Neural cell (in vitro differentiated cells): ENCODE measurements around the gene SUCLG1. TPM values are rescaled to one million over a fixed set of nuclear protein-coding genes. Genes with fewer than 3 reads are reported as not detected.

Experiments used
- H2AFZ ChIP-seq: fragments of 200-600, 300-800 bp; sonication (generic), shearing (Covaris generic); 2 replicates; pipeline ENCODE4 v1.6.0; 2014; ENCODE audit warnings: low read depth, mild to moderate bottlenecking, antibody characterized with exemption, low read length, moderate library complexity
- H3F3A ChIP-seq: fragments of 200-600 bp; shearing (Covaris generic); 2 replicates; pipeline ENCODE4 v1.6.1; 2016; ENCODE audit warnings: mild to moderate bottlenecking, moderate library complexity, mixed read lengths, antibody characterized with exemption, low read length; ENCODE audit not compliant: insufficient read depth, poor library complexity, severe bottlenecking
- H3K27ac ChIP-seq: fragments of 200-600, 300-800 bp; sonication (generic), shearing (Covaris generic); 2 replicates; pipeline ENCODE4 v1.5.1; 2014; ENCODE audit warnings: mild to moderate bottlenecking, low read length, moderate library complexity
- H3K27me3 ChIP-seq: fragments of 300-800, 200-600 bp; sonication (generic), shearing (Covaris generic); 2 replicates; pipeline ENCODE4 v1.6.0; 2014; ENCODE audit warnings: mild to moderate bottlenecking, low read depth, low read length, moderate library complexity; ENCODE audit not compliant: insufficient read depth
- H3K36me3 ChIP-seq: fragments of 300-800, 200-600 bp; sonication (generic), shearing (Covaris generic); 2 replicates; pipeline ENCODE4 v1.5.1; 2014; ENCODE audit warnings: mild to moderate bottlenecking, antibody characterized with exemption, low read length, moderate library complexity; ENCODE audit not compliant: insufficient read depth
- H3K4me2 ChIP-seq: fragments of 300-800, 200-600 bp; sonication (generic), shearing (Covaris generic); 2 replicates; pipeline ENCODE4 v1.6.0; 2014; ENCODE audit warnings: mild to moderate bottlenecking, low read length
- H3K4me3 ChIP-seq: fragments of 300-800, 200-600 bp; sonication (generic), shearing (Covaris generic); 2 replicates; pipeline ENCODE4 v1.5.1; 2014; ENCODE audit warnings: mild to moderate bottlenecking, low read length, moderate library complexity
- H3K79me2 ChIP-seq: fragments of 200-600 bp; shearing (Covaris generic); replicated peaks from 2 replicates; pipeline ENCODE4 v1.6.0; 2014; ENCODE audit warnings: mild to moderate bottlenecking, low read length, moderate library complexity; ENCODE audit not compliant: insufficient read depth
- H3K9ac ChIP-seq: fragments of 300-800, 200-600 bp; sonication (generic), shearing (Covaris generic); 2 replicates; pipeline ENCODE4 v1.6.1; 2016; ENCODE audit warnings: mild to moderate bottlenecking, low read length, mixed read lengths
- H3K9me2 ChIP-seq: fragments of 200-600 bp; shearing (Covaris generic); 2 replicates; pipeline ENCODE4 v1.6.1; 2016; ENCODE audit warnings: mild to moderate bottlenecking, low read length, mixed read lengths; ENCODE audit not compliant: insufficient read depth
- H3K9me3 ChIP-seq: fragments of 200-600, 300-800 bp; sonication (generic), shearing (Covaris generic); 2 replicates; pipeline ENCODE4 v1.6.1; 2016; ENCODE audit warnings: mild to moderate bottlenecking, mixed run types, low read length, moderate library complexity, mixed read lengths
- H4K20me1 ChIP-seq: fragments of 200-600 bp; shearing (Covaris generic); 2 replicates; pipeline ENCODE4 v1.6.1; 2016; ENCODE audit warnings: mild to moderate bottlenecking, mixed run types; ENCODE audit not compliant: insufficient read depth
- EP300 ChIP-seq: fragments of 450-650 bp; conservative IDR thresholded peaks from 2 replicates; pipeline ENCODE4 v1.6.1; 2014; ENCODE audit warnings: antibody characterized with exemption, mild to moderate bottlenecking, moderate library complexity; ENCODE audit not compliant: poor library complexity, severe bottlenecking
- EZH2 ChIP-seq: fragments of 200-600, 300-800 bp; shearing (Covaris generic), sonication (generic); IDR thresholded peaks from 2 replicates; pipeline ENCODE4 v1.6.1; 2014; ENCODE audit warnings: antibody characterized with exemption, low read length, borderline replicate concordance, mild to moderate bottlenecking; ENCODE audit not compliant: insufficient read depth, poor library complexity, severe bottlenecking
- MXI1 ChIP-seq: fragments of 450-650 bp; conservative IDR thresholded peaks from 2 replicates; pipeline ENCODE4 v1.6.1; 2014; ENCODE audit warnings: antibody characterized with exemption, mild to moderate bottlenecking; ENCODE audit not compliant: poor library complexity, severe bottlenecking
- POLR2AphosphoS5 ChIP-seq: IDR thresholded peaks from 2 replicates; pipeline ENCODE4 v1.6.1; 2012
- RAD21 ChIP-seq: fragments of 450-650 bp; conservative IDR thresholded peaks from 2 replicates; pipeline ENCODE4 v1.6.1; 2014; ENCODE audit warnings: antibody characterized with exemption, mild to moderate bottlenecking, moderate library complexity
- SMC3 ChIP-seq: fragments of 450-650 bp; conservative IDR thresholded peaks from 2 replicates; pipeline ENCODE4 v1.6.1; 2014; ENCODE audit warnings: antibody characterized with exemption, mild to moderate bottlenecking, moderate library complexity; ENCODE audit not compliant: poor library complexity
- TAF1 ChIP-seq: IDR thresholded peaks from 2 replicates; pipeline ENCODE4 v1.6.1; 2012; ENCODE audit warnings: low read depth
- polyA plus RNA-seq: library from polyadenylated mRNA; depleted of rRNA; stranded (reverse); fragments of >200 nt; gene quantifications from 2 replicates; pipeline ENCODE4 v1.2.3, GENCODE V29; 2014
- TF ChIP-seq, protein P1 (sequence below): IDR thresholded peaks from 2 replicates; pipeline ENCODE4 v1.6.1; 2012; ENCODE audit warnings: borderline replicate concordance
- TF ChIP-seq, protein P2 (sequence below): fragments of 450-650 bp; IDR thresholded peaks from 2 replicates; pipeline ENCODE4 v1.5.1; 2014; ENCODE audit warnings: antibody characterized with exemption, mild to moderate bottlenecking, moderate library complexity; ENCODE audit not compliant: poor library complexity, severe bottlenecking

SUCLG1 gene
- polyA plus RNA-seq, 1 donor from 2014 or later, result 135 TPM

DNA sequence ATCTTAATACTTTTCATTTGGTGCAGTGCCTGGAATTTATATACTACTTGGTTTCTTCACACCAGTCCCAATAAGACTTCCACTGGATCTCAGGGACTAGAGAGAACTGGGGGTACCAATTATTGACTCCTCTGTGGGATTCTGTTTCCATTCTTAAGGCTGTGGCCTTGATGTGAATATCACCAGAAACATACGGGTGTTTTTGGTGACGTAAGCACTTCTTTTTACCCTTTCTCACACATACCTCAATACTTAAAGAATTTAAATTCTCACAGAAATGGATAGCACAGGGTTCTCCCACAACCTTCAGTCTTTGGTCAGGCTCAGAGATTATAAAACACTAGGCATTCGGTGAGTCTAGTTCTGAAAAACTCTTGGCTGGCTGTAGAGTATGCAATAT lies 84.1 kb downstream of the SUCLG1 start:
- TF ChIP-seq TAF1, result no peak
- TF ChIP-seq RAD21, result no peak
- TF ChIP-seq POLR2AphosphoS5, result no peak
- no peak for TF ChIP-seq MXI1
- TF ChIP-seq EZH2, result no peak
- TF ChIP-seq, protein P1, sequence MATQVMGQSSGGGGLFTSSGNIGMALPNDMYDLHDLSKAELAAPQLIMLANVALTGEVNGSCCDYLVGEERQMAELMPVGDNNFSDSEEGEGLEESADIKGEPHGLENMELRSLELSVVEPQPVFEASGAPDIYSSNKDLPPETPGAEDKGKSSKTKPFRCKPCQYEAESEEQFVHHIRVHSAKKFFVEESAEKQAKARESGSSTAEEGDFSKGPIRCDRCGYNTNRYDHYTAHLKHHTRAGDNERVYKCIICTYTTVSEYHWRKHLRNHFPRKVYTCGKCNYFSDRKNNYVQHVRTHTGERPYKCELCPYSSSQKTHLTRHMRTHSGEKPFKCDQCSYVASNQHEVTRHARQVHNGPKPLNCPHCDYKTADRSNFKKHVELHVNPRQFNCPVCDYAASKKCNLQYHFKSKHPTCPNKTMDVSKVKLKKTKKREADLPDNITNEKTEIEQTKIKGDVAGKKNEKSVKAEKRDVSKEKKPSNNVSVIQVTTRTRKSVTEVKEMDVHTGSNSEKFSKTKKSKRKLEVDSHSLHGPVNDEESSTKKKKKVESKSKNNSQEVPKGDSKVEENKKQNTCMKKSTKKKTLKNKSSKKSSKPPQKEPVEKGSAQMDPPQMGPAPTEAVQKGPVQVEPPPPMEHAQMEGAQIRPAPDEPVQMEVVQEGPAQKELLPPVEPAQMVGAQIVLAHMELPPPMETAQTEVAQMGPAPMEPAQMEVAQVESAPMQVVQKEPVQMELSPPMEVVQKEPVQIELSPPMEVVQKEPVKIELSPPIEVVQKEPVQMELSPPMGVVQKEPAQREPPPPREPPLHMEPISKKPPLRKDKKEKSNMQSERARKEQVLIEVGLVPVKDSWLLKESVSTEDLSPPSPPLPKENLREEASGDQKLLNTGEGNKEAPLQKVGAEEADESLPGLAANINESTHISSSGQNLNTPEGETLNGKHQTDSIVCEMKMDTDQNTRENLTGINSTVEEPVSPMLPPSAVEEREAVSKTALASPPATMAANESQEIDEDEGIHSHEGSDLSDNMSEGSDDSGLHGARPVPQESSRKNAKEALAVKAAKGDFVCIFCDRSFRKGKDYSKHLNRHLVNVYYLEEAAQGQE, result no peak
- TF ChIP-seq EP300, result no peak
- no peak for TF ChIP-seq SMC3
- TF ChIP-seq, protein P2, sequence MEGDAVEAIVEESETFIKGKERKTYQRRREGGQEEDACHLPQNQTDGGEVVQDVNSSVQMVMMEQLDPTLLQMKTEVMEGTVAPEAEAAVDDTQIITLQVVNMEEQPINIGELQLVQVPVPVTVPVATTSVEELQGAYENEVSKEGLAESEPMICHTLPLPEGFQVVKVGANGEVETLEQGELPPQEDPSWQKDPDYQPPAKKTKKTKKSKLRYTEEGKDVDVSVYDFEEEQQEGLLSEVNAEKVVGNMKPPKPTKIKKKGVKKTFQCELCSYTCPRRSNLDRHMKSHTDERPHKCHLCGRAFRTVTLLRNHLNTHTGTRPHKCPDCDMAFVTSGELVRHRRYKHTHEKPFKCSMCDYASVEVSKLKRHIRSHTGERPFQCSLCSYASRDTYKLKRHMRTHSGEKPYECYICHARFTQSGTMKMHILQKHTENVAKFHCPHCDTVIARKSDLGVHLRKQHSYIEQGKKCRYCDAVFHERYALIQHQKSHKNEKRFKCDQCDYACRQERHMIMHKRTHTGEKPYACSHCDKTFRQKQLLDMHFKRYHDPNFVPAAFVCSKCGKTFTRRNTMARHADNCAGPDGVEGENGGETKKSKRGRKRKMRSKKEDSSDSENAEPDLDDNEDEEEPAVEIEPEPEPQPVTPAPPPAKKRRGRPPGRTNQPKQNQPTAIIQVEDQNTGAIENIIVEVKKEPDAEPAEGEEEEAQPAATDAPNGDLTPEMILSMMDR, result no peak
- no peak overlapping the region for H2AFZ ChIP-seq
- no peak overlapping the region for H3K9ac ChIP-seq
- peaks cover 4% of the 10 kb centered on the region for H3K36me3 ChIP-seq
- H3K4me2 ChIP-seq, result no peak overlapping the region
- H4K20me1 ChIP-seq, result no peaks in the 10 kb centered on the region
- no peak overlapping the region for H3K27ac ChIP-seq
- H3F3A ChIP-seq, result no peaks in the 10 kb centered on the region
- no peak overlapping the region for H3K4me3 ChIP-seq
- no peaks in the 10 kb centered on the region for H3K9me2 ChIP-seq
- no peaks in the 10 kb centered on the region for H3K79me2 ChIP-seq
- no peaks in the 10 kb centered on the region for H3K27me3 ChIP-seq
- no peaks in the 10 kb centered on the region for H3K9me3 ChIP-seq

DNA sequence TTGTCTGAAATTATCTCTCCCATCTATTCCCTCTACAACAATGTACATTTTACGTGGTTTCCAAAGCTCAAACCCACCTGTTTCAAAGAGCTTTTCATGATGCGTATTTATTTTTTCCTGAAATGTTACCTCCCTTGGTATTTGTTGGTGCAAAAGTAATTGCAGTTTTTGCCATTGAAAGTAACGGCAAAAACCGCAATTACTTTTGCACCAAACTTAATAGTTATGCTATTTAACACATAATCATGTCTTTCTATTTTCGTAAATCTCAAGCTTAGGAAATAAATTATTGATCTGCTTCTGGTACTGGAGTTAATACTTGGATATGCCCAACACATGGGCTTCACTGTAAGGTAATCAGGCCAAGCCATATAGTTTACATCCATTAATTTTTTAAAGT lies 85.2 kb downstream of the SUCLG1 start:
- no peaks in the 10 kb centered on the region for H4K20me1 ChIP-seq
- TF ChIP-seq SMC3 (no peak), MXI1 (no peak), TAF1 (no peak), RAD21 (no peak), EP300 (no peak)
- TF ChIP-seq, protein P2, result no peak

More for the DNA sequence above, 85.2 kb downstream of the SUCLG1 start:
- Histone ChIP-seq H2AFZ (no peak overlapping the region), H3K4me3 (no peak overlapping the region), H3K9me3 (no peaks in the 10 kb centered on the region), H3K27ac (no peak overlapping the region), H3K4me2 (no peak overlapping the region), H3K9me2 (no peaks in the 10 kb centered on the region), H3K79me2 (no peaks in the 10 kb centered on the region), H3K9ac (no peak overlapping the region), H3K27me3 (no peaks in the 10 kb centered on the region), H3F3A (no peaks in the 10 kb centered on the region), H3K36me3 (peaks cover 4% of the 10 kb centered on the region)

Other genes with a start within 250 kb of the SUCLG1 start
- 2.1 and 2.5 TPM in 2 replicates for gene DNAH6, start 57.2 kb upstream of the SUCLG1 start, polyA plus RNA-seq